ENCODE measurements around the gene TRIM9.

The TRIM9 gene

GRCh38 chr14:51129130-51129529 lies 34.2 kb upstream of the TRIM9 start:
- no peak for DNase-seq (ENCODE audit: low read depth)
- TF ChIP-seq CTCF (IDR thresholded peaks at IDR 0.05; ENCODE audit: insufficient read depth, low read depth, low read length, missing control alignments) = no peak
- no peak overlapping the region for H3K4me3 ChIP-seq (ENCODE audit: low read length)

- no peak overlapping the region for H3K4me3 ChIP-seq (ENCODE audit: low read length)
- no peak for TF ChIP-seq CTCF (IDR thresholded peaks at IDR 0.05; ENCODE audit: insufficient read depth, low read depth, low read length, missing control alignments)
- DNase-seq (ENCODE audit: low read depth) = no peak
Observed at GRCh38 chr14:51124029-51124428, 29.1 kb upstream of the TRIM9 start.

GRCh38 chr14:51121096-51121495 lies 26.2 kb upstream of the TRIM9 start:
- no peak for DNase-seq (ENCODE audit: low read depth)
- no peak for TF ChIP-seq CTCF (IDR thresholded peaks at IDR 0.05; ENCODE audit: insufficient read depth, low read depth, low read length, missing control alignments)

GRCh38 chr14:51119411-51120051 lies 24.6 kb upstream of the TRIM9 start:
- TF ChIP-seq CTCF (IDR thresholded peaks at IDR 0.05; ENCODE audit: insufficient read depth, low read depth, low read length, missing control alignments) = no peak
- DNase-seq (ENCODE audit: low read depth) = no peak
- no peak overlapping the region for H3K4me3 ChIP-seq (ENCODE audit: low read length)

More at GRCh38 chr14:51121096-51121495, 26.2 kb upstream of the TRIM9 start:
- no peak overlapping the region for H3K4me3 ChIP-seq (ENCODE audit: low read length)

- no peak overlapping the region for H3K4me3 ChIP-seq (ENCODE audit: low read length)
- DNase-seq (ENCODE audit: low read depth) = peak; percentile 11
- TF ChIP-seq CTCF (IDR thresholded peaks at IDR 0.05; ENCODE audit: insufficient read depth, low read depth, low read length, missing control alignments) = no peak
Observed at GRCh38 chr14:51118993-51119392, 24.1 kb upstream of the TRIM9 start.

GRCh38 chr14:51117593-51117992 lies 22.7 kb upstream of the TRIM9 start:
- no peak overlapping the region for H3K4me3 ChIP-seq (ENCODE audit: low read length)
- no peak for DNase-seq (ENCODE audit: low read depth)
- TF ChIP-seq CTCF (IDR thresholded peaks at IDR 0.05; ENCODE audit: insufficient read depth, low read depth, low read length, missing control alignments) = no peak

GRCh38 chr14:51116682-51117081 lies 21.8 kb upstream of the TRIM9 start:
- peak; percentile 66 for DNase-seq (ENCODE audit: low read depth)
- no peak for TF ChIP-seq CTCF (IDR thresholded peaks at IDR 0.05; ENCODE audit: insufficient read depth, low read depth, low read length, missing control alignments)
- H3K4me3 ChIP-seq (ENCODE audit: low read length) = no peak overlapping the region
